Measurements from ENCODE around the gene PAQR6.
A peak's percentile ranks its signal among the peaks of the same experiment; 100 is the strongest.

The PAQR6 gene, protein sequence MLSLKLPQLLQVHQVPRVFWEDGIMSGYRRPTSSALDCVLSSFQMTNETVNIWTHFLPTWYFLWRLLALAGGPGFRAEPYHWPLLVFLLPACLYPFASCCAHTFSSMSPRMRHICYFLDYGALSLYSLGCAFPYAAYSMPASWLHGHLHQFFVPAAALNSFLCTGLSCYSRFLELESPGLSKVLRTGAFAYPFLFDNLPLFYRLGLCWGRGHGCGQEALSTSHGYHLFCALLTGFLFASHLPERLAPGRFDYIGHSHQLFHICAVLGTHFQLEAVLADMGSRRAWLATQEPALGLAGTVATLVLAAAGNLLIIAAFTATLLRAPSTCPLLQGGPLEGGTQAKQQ
- 5.3 reads per million in 2 donors for total RNA-seq

DNA sequence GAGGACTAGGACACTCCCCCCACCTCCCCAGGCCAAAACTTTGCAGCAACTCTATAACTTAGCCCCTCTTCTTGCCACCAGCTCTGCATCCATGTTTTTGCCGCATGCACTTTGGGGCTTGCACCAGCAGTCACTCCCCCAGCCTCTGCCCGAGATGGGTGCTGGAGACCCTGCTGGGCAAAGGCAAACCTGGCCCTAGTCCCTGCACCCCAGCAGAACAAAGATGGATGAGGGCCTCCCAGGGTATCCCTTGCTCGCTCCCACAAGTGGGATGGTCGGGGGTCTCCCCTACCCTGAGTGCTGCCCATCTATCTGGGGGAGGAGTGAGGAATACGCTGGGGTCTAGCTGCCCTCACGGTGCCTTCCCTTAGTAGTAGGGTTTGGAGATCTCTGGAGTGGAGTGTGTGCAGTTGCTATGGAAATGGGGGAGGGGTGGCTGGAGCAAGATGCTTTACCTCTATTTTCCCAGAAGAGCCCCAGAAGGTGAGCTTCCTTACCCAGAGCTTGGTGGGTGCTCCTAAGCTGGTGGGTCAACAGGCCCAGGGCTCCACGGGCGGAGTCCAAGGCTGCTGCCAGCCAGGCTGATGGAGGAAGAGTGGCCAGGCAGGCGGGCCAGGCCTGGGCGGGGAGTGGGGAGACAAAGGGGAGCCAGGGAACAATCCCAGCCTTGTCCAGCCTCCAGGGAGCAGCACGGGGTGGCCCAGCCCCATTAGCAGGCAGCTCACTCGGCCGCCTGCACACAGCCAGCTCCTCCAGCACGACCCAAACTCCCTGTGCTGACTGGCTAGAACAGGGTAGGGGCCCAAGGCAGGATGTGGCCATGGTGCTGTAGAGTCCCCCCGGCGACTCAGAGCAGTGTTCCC, at the start of gene PAQR6:
Gene PAQR6 (minus strand): TSS at position 597 of the 863 bp plus-strand sequence. CDS start 1,325 bp downstream, outside the sequence.
- DNase-seq = no peak

DNA sequence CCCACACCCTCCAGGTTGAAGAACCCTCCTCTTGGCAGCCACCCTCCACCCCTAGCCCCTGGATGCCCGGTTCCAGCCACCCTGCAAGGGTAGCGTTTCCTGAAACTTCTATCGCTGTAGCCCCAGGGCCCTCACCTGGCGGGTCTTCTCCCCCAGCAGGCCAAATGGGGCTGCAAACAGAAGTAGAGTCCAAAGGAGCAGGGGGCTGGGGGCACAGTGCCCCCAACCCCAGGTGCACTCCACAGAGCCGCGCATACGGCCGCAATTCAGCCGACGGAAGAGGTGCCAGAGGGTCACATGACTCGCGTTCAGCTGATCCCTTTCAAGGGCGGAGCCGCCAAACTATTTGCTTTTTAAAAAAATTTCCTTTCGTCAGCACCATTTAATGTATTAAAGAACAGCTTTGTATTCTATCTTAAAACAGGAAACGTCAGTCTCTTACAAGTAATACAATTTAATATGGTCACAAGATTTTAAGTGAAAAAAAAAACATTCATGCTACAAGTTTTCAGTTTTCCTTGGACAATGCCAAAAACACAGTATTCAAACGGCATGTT, 47.6 kb upstream of the PAQR6 start, which contains the start of gene GLMP:
Gene GLMP (minus strand): TSS at position 289 of the 557 bp plus-strand sequence. CDS start 34 bp downstream, at position 255.
- DNase-seq = peak in 4 of 5 experiments; percentile 16 to 80 (median 37)

DNA sequence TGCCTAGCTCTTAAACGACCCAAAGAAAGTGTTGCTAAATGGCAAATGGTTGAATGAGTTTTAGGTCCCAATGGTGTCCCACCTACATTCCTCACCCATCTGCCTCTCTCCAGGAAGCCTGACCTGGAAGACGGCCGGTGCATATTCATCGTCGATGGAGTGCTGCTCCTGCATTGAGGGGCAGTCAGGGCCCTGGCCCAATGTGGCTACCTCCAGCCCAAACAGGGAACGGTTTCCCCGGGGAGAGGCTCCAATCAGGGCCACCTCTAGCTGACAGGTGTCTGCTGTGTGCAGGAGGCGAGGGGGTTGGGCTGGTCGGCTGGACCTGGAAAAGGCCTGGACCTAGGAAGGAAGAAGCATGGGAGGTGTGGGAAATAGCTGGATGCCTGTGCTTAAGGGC, 46.0 kb upstream of the PAQR6 start:
- no peak for DNase-seq

DNA sequence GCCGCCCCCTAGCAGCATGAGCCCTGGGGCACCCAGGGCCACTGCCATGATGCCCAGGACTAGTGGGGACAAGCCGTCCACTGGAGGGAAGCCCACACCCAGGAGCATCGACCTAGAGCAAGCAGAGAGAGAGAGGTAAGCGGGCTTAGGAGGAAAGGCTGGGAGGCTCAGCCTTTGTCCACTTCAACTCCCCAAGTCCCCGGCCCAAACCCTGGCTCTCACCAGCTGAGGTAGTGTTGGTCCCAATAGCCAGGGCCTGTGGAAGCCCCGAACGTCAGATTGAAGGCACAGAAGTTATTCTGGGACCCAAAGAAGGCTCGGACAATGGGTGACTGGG, 45.2 kb upstream of the PAQR6 start:
- no peak for DNase-seq

DNA sequence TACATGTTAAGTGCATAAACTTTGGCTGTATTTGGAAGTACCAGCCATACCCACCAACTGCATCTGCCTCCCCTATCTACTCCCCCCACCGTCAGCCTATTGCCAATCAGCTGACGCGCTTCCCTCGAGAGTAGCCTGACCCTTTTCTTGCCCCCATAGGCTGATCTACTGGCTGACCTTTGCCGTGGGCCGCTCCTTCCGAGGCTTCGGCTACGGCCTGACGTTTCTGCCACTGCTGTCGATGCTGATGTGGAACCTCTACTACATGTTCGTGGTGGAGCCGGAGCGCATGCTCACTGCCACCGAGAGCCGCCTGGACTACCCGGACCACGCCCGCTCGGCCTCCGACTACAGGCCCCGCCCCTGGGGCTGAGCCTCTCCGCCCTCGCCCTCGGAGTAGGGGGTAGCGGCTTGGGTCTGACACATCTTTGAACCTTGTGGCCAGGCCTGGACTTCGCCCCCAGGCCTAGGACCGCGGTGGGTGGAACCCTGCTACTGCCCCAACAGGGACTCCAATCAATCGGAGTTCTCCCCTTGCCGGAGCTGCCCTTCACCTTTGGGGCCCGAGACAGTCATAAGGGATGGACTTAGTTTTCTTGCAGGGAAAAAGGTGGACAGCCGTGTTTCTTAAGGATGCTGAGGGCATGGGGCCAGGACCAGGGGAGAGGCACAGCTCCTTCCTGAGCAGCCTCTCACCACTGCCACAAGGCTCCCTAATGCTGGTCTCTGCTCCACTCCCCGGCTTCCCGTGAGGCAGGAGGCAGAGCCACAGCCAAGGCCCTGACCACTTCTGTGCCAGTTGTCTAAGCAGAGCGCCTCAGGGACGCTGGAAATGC, 43.6 kb upstream of the PAQR6 start:
- DNase-seq = no peak

DNA sequence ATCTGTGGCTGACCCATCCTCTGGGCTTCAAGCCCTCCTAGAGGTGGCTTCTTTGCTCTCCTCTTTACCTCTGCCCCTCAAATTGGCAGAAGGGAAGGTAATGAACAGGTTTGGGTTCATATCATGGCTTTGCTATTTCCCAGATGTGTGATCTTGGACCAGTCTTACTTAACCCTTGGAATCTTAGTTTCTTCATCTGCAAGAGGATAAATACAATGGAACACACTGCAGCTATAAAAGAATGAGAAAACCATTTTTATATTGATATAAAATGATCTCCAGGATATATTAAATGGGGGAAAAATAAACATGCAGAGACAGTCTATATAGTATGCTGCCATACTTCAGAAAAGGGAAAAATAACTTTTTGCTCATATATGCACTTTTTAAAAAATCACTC, 42.0 kb upstream of the PAQR6 start:
- DNase-seq = no peak

DNA sequence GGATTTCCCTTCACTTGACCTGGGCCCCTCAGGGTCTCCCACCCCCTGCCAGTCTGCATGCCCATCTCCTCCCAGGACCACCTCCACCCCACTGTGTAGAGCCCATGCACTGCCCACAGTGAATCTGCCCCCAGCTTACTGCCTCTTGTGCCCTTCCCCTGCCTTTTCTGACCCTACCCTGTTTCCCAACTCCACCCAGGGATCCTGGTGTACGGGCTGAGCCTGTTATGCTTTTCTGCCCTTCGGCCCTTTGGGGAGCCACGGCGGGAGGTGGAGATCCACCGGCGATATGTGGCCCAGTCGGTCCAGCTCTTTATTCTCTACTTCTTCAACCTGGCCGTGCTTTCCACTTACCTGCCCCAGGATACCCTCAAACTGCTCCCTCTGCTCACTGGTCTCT, 38.2 kb upstream of the PAQR6 start:
- no peak for DNase-seq

DNA sequence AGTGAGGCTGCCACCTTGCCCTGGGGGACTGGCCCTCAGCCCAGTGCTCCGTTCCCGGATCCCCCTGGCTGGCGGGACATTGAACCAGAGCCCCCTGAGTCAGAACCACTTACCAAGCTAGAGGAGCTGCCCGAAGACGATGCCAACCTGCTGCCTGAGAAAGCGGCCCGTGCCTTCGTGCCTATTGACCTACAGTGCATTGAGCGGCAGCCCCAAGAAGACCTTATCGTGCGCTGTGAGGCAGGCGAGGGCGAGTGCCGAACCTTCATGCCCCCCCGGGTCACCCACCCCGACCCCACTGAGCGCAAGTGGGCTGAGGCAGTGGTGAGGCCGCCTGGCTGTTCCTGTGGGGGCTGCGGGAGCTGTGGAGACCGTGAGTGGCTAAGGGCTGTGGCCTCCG, 37.6 kb upstream of the PAQR6 start:
- no peak for DNase-seq

DNA sequence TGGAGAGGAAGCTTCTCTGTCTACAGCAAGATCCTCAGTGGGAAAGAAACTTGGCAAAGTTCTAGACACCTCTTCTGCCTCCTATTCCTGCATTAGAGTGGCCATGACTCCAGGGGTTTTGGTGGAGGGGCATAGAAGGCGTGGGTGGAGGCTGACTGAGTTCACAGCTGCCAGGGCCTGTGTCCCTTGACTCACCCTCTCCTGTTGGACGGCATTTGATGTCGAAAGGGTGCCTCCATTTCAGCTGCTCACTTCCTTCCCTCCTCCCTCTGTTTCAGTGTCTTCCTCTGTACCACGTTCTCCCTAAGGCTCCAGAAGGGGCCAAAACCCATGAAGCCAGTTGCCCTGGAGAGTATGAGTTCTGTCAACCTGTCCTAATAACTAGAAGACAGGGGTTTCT, 36.9 kb upstream of the PAQR6 start:
- DNase-seq = no peak

DNA sequence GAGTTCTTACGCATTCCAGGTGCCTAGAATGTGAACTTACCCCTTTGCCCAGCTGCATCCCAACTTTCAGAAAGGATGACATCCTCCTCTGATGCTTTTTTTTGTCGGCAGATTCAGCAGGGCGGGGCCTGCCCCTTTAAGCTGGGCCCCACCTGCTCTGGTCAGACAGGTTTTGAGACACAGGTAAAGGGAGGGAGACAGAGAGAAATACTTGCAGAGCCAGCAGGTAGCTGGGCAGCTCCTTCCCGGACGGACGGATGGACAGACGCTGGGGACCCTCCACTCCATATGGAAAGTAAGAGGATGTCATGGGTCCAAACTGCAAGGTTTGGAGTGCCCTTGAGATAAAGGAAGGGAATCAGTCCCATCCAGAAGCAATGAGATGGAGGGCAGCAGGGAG, 36.3 kb upstream of the PAQR6 start, which contains the start of gene TMEM79:
Gene TMEM79 (plus strand): TSS at position 214 of the 400 bp plus-strand sequence. CDS start 902 bp downstream, outside the sequence.
- no peak for DNase-seq

DNA sequence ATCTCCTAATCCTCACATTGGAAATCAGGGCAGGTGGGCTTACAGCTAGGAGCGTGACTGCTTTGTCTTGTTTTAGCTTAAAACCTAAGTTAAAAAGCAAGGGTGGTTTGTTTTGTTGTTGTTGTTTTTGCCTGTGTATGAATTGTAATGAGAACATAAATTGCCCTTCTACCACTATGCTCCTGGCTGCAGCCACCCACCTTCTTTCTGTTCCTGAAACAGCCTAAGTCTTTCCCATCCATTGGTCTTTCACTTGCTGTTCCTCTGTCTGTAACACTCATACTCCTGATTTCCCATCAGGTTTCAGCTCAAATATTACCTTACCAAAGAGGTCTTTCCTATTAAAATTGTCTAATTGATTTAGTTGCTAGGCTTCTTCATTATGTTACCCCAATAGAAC, 35.7 kb upstream of the PAQR6 start:
- no peak for DNase-seq

DNA sequence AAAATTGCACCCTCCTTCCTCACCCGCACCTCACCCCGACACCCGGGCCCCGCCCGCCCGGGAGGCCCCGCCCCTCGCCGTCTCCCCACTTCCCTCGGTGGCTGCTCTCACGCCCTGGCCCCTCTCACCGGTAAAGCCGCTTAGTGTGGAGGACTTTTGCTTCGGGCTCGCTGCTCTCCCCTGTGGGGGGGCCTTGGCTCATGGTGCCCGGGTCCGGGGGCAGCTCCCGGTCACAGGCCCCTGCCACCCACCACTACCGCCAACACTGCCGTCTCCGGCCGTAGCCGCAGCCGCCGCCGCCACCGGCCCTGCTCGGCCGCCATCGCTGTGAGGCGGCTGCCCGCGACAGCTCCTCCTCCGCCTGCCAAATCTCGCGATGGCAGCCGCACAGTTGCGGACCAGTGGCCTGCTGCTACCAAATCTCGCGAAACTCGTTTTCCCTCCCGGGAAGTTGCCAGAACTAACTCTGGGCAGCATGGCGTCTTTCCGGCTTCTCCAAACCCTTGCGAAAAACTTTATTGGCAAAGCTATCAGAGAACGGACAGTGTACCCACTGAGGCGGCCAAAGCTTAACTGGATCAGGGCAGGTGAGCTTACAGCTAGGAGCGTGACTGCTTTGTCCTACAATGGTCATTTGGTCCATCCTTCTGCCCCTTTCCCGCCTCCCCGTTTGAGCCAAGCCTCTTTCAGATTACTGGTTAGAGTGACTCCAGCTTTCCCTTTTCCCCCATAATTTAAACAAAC, 34.8 kb upstream of the PAQR6 start, which contains the start of gene SMG5:
Gene SMG5 (minus strand): TSS at position 347 of the 744 bp plus-strand sequence. CDS start 145 bp downstream, at position 202.
- DNase-seq = peak; percentile 84 to 99 (median 95)

DNA sequence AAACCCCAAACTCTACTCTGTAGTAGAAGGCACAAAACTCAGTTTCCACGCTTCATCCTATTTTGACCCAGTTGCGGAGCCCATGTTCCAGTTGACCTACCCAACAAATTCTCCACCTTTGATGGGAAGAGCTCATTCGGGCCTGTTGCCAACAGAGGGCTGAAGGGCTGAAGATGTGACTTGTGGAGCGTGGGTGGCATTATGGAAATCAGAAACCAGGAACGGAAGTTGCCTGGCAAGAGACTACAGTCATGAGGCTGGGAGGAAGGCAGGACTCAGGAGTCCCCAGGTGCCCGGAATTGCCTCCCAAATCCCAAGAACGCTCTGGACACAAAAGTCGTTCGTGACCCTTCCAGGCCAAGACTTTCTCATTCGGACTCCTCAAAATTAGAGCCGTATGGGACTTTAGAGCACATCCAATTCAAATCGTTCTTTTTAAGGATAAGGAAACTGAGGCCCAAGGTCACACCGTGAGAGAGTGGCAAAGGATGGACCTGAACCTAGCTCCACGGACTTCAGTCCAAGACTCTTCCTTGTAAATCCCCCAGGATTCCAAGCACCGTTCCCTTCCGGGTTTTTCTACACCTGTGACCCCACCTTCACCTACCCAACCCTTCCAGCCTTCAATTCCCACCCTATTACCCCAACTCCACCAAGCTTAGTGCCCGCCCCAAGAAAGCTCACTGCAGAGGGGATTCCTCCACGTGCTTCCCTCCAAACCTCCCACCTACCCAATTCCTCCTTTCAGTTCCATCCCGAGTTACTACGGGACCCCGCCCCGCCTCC, 34.0 kb upstream of the PAQR6 start:
- DNase-seq = peak in 1 of 5 experiments; percentile 11

DNA sequence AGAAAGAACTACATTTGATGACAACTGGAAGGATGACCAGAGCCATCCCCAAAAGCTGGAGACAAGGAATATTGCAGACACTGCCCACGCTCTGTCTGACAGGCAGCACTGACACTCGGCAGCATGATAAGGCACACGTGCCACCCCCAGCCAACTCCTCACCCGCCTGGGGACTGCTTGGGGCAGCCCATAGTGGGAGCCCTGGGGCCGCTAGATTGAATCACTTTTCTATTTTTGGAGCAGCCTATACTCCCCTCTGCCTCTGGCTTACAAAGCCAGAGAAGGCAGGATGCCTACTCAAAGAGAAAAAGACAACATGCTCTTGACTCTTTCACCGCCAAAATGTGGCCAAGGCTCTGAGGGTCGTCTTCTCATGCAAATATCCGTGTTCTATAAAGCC, 33.4 kb upstream of the PAQR6 start:
- peak in 2 of 5 experiments; percentile 24 to 68 for DNase-seq

DNA sequence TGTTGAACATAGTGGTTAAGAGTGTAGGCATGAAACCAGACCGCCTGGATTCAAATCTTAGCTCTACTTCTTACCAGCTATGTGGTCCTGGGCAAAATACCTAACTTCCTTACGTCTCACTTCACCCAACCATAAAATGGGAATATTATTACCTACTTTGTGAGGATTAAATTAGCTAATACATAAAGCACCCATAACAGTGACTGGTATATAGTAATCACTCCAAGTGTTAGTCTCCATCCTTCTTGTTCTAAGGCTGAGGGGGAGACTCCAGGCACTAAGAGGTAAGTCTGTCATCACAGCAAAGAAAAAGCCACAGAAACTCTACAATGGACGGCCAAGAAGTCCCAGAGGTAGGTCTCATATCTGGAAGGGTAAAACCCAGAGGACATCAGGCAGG, 32.0 kb upstream of the PAQR6 start:
- DNase-seq = no peak

DNA sequence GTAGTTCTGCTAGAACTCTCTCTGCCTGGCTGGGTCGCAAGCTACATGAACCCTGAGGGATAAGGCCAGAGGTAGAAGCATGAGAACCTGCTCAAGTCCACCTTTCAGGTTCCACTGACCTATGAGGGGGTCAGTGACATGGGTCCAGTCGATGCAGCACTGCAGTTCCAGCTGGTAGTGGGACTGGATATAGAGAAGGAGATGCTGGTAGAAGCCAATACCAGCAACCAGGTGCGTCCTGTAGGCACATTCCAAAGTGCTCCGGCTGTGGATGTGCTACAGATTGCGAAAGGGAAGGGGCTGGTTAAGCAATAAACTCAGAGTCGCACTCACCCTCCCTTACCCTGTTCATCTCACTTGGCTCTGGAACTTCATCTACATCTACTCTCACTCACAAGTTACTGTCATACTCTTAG, 29.1 kb upstream of the PAQR6 start:
- no peak for DNase-seq

DNA sequence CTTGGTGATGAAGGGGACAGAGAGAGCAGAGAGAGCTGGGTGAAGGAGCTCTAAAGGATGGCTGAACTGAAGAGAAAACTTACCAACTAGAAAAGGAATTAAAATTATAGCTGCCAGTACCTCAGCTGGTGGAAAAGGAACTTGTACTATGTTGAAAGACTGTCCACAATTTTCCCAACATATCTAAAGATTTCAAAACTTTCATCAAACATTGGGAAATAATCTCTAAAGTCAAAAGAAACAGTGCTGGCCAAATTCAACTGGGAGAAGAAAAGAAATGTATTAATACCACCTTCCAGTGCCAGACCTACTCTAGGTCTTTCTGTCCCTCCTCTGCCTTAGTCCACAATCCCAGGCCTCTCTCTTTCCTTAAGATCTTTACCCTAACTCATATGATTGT, 28.7 kb upstream of the PAQR6 start:
- no peak for DNase-seq

DNA sequence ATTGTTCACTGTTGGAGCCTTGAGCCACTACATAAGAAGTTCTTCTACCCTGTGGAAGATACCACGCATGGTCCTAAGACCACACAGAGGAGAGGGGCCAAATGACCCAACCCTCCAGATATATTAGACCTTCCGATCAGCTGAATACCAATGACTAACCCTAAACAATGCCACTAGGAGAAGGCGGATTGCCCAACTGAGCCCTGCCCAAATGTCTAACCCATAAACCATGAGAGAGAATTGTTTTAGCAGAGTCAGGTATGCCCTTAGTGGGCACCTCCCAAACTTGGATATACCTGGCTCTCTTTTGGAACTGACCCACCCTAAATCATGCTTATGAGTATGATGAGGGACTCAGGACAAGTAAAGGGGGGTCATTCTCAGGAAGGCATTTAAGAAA, 22.5 kb upstream of the PAQR6 start:
- DNase-seq = no peak

DNA sequence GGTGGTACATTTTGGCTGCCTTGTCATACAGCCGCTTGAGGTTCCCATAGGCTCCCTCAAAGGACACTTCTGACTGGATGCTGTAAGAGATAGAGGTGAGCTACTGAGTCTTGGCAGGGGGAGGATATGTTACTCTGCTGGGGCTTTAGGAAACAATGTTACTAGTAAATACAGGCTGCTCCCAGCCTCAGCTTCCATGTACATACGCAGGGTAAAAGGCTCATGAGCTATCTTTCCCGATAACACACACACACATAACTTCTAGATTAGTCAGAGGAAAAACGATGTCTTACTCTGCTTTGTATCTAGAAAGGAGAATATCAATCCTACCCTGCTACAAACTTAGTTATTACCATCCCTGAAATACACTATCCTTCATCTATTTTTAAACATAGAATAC, 20.5 kb upstream of the PAQR6 start:
- DNase-seq = no peak

DNA sequence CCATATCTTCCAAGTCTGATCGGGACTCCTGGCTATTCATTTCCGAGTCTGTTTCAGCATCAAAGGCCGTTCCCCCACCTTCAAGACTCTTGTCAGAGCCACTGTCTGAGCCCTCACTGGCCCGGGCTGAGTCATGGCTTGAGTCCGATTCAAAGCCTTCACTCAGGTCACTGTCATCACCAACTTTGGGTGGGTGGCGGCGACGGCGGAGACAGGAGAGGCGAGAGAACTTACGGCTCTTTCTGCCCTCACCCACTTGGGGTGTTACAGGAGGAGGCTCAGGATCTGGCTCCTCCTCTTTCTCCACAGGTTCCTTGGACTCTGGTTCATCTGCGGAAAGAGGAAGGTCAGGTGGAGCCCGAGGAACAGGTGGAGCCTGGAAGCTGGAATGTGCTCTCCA, 18.2 kb upstream of the PAQR6 start:
- no peak for DNase-seq

DNA sequence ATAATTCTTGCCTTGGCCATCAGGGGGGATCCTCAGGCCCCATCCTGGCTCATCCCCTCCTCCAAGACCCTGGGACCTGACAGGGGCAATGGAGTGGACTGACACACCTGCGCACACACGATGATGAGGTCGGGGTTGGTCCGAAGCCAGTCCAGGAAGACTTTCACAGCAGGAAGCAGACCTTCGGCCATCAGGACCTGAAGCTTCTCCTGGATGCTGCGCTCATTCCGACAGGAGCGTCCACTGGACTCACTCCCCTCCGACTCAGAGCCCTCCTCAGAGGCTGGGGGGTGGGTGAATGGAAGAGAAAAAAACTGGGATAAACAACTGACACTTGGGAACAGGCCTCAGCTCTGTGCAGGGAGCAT, 15.4 kb upstream of the PAQR6 start:
- no peak for DNase-seq

Data from T-helper 2 cell (primary cell).